H4 (cell line): Measurements from ENCODE around the gene LLCFC1. TPM values are rescaled to one million over a fixed set of nuclear protein-coding genes. Genes with fewer than 3 reads are reported as not detected.

Experiments used
- DNase-seq: peaks from one replicate; pipeline ENCODE4 v3.0.0-alpha.2; 2015; ENCODE audit warnings: low spot score
- total RNA-seq: library from RNA; depleted of rRNA; stranded (reverse); fragments of >200 nt; shearing (Covaris generic); gene quantifications from 2 replicates; pipeline ENCODE4 v1.2.3, GENCODE V29; 2014; rRNA removed

LLCFC1 gene
- total RNA-seq, 1 experiment from 2014 or later, result not detected

DNA sequence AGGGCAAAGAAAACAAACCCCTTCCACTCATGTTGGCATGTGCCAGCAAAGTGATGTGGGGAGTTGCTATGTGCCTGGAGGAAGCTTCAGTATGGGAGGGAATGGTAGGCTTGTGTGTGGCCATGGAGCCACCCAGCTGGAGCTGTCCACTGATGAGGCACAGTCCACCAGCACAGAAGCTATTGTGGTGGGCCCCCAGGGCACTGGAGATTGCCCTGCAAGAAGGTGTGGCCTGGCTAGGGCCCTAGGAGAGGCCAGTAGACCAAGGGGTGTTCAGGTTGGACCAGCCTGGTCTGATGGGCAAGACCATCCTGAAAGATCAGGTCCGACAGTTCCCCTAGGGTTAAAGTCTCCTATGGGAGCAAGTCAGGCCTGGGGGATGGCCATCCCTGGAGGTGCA lies 45.0 kb downstream of the LLCFC1 start:
- no peak for DNase-seq

Other genes starting within 250 kb of the LLCFC1 start
- gene PRSS1, start 190.0 kb upstream of the LLCFC1 start, total RNA-seq, result not detected in 2 replicates
- not detected in 2 replicates for gene PRSS2, start 168.5 kb upstream of the LLCFC1 start, total RNA-seq
- gene EPHB6, start 84.4 kb upstream of the LLCFC1 start, total RNA-seq, result 0.35 and 1.7 TPM in 2 replicates
- gene TRPV6, start 53.7 kb upstream of the LLCFC1 start, total RNA-seq, result not detected in 2 replicates
- gene TRPV5, start 5.7 kb upstream of the LLCFC1 start, total RNA-seq, result not detected in 2 replicates
- 0.21 TPM in 1 of 2 replicates, not detected in the other for gene KEL, start 22.9 kb downstream of the LLCFC1 start, total RNA-seq
- not detected in 2 replicates for gene OR9A2, start 87.6 kb downstream of the LLCFC1 start, total RNA-seq
- not detected in 2 replicates for gene OR6V1, start 112.9 kb downstream of the LLCFC1 start, total RNA-seq
- gene PIP, start 192.6 kb downstream of the LLCFC1 start, total RNA-seq, result not detected in 2 replicates
- gene TAS2R39, start 243.9 kb downstream of the LLCFC1 start, total RNA-seq, result not detected in 2 replicates